Suprapubic skin (tissue), 3 donors: ENCODE results near the gene PPP1R36.
"Not testable (repeated sequence)": the region's sequence is repeated elsewhere in the genome, so short reads cannot be mapped to it uniquely, and the experiment has no call there.

Source experiments
- CTCF ChIP-seq, 2 donors: fragments of 200-600 bp in 1 of 2; fragments of 450-650 bp in 1 of 2; sonication (generic) in 1 of 2; IDR thresholded peaks; one replicate each; pipeline ENCODE4 v1.5.1; 2016 to 2019; ENCODE audit warnings: antibody characterized with exemption in 2 of 2, mild to moderate bottlenecking in 1 of 2, moderate library complexity in 1 of 2
- POLR2A ChIP-seq, 2 donors: fragments of 450-650 bp; IDR thresholded peaks; one replicate each; pipeline ENCODE4 v1.6.1; 2017; ENCODE audit warnings: antibody characterized with exemption in 2 of 2, mild to moderate bottlenecking in 2 of 2, moderate library complexity in 2 of 2

- not testable (repeated sequence) for TF ChIP-seq CTCF, POLR2A (IDR thresholded peaks at IDR 0.05)
Measured at GRCh38 chr14:64617872-64618408, 68.2 kb downstream of the PPP1R36 start.
